ACC112 (cell line): ENCODE measurements around the gene LCLAT1.

ENCODE experiments used
- H2AFZ ChIP-seq: fragments of 200-600 bp; sonication (generic); one replicate; pipeline ENCODE4 v1.6.0; 2017; ENCODE audit warnings: antibody characterized with exemption, low read length; ENCODE audit not compliant: unreplicated experiment
- H3K27ac ChIP-seq: fragments of 200-600 bp; sonication (generic); 2 replicates; pipeline ENCODE4 v1.5.1; 2014; ENCODE audit warnings: low read depth, mild to moderate bottlenecking, antibody characterized with exemption, low read length, moderate library complexity
- H3K27me3 ChIP-seq: fragments of 200-600 bp; sonication (generic); 2 replicates; pipeline ENCODE4 v1.6.1; 2014; ENCODE audit warnings: mild to moderate bottlenecking, antibody characterized with exemption, low read length, moderate library complexity, mixed read lengths; ENCODE audit not compliant: insufficient read depth
- H3K36me3 ChIP-seq: fragments of 200-600 bp; sonication (generic); 2 replicates; pipeline ENCODE4 v1.6.1; 2016; ENCODE audit warnings: mild to moderate bottlenecking, antibody characterized with exemption, low read length, moderate library complexity, mixed read lengths; ENCODE audit not compliant: insufficient read depth
- H3K4me1 ChIP-seq: fragments of 200-600 bp; sonication (generic); one replicate; pipeline ENCODE4 v1.6.1; 2016; ENCODE audit warnings: low read length, mixed read lengths; ENCODE audit not compliant: insufficient read depth, unreplicated experiment, control insufficient read depth
- H3K4me3 ChIP-seq: fragments of 200-600 bp; sonication (generic); 2 replicates; pipeline ENCODE4 v1.5.1; 2014; ENCODE audit warnings: mild to moderate bottlenecking, low read depth, low read length
- H3K79me2 ChIP-seq: fragments of 200-600 bp; sonication (generic); one replicate; pipeline ENCODE4 v1.6.0; 2016; ENCODE audit warnings: low read length; ENCODE audit not compliant: control insufficient read depth, unreplicated experiment, insufficient read depth

LCLAT1 gene

DNA sequence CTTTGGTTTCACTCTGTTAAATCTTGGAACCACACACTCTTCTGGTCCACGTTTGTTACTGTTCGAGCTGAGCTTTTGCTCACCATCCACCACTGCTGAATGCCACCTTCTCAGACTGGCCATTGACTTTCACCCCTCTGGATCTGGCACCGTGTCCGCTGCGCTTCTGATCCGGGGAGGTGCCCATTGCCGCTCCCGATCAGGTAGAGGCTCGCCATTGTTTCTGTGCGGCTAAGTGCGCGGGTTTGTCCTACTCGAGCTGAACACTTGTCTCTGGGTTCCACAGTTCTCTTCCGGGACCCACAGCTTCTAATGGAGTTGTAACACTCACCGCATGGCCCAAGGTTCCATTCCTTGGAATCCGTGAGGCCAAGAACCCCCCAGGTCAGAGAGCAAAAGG, 72.8 kb downstream of the LCLAT1 start:
- no peak overlapping the region for H3K4me3 ChIP-seq
- H3K4me1 ChIP-seq: peaks cover 5% of the 10 kb centered on the region
- no peaks in the 10 kb centered on the region for H3K36me3 ChIP-seq
- no peak overlapping the region for H3K27ac ChIP-seq
- no peaks in the 10 kb centered on the region for H3K27me3 ChIP-seq
- no peak overlapping the region for H2AFZ ChIP-seq
- H3K79me2 ChIP-seq: peaks cover 5% of the 10 kb centered on the region

GRCh38 chr2:30522421-30522820, 75.4 kb downstream of the LCLAT1 start:
- Histone ChIP-seq H3K4me3 (no peak overlapping the region), H3K27ac (no peak overlapping the region), H3K4me1 (no peaks in the 10 kb centered on the region), H3K27me3 (no peaks in the 10 kb centered on the region), H3K36me3 (no peaks in the 10 kb centered on the region), H2AFZ (no peak overlapping the region), H3K79me2 (no peaks in the 10 kb centered on the region)

DNA sequence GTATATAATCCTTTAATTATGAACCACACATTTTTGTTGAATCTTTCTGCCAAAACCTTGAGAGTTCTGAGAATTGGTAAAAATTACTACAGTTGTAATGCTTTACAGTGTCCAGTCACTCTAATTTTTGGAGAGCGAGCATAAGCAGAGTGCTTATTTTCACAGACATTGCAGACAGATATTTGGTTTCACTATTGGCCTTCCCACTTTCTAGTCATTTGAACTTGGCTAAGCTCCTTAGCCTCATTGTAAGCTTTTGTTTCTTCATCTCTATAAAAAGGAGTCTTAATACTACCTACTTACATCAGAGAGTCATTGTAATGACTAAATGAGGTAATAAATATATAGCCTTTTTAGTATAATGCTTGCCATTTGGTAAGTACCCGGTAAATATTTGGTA, 80.4 kb downstream of the LCLAT1 start:
- Histone ChIP-seq H3K27ac (no peak overlapping the region), H3K27me3 (no peaks in the 10 kb centered on the region), H3K79me2 (no peaks in the 10 kb centered on the region), H3K4me3 (no peak overlapping the region), H3K36me3 (no peaks in the 10 kb centered on the region), H2AFZ (no peak overlapping the region), H3K4me1 (peaks cover 7% of the 10 kb centered on the region)

GRCh38 chr2:30527859-30528258, 80.8 kb downstream of the LCLAT1 start:
- Histone ChIP-seq H3K27ac (no peak overlapping the region), H3K4me3 (no peak overlapping the region), H3K4me1 (peaks cover 7% of the 10 kb centered on the region), H3K36me3 (no peaks in the 10 kb centered on the region; the same call in 1 of the 2 replicates), H2AFZ (no peak overlapping the region), H3K27me3 (no peaks in the 10 kb centered on the region), H3K79me2 (no peaks in the 10 kb centered on the region)

DNA sequence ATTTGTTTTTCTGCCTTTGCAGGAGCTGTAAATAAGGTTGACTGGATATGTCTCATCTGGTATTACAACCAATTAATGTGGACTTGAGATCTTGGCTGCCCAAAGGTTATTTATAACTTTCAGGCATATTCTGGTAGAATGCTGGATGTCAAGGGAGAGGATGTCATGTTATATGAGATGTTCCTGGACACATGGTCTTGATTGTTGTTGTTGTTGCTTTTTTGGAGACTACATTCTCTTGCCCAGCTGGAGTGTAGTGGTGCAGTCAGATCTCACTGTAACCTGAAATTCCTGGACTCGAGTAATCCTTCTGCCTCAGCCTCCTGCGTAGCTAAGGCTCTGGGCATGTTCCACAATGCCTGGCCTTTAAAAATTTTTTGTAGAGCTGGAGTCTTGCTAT, 83.3 kb downstream of the LCLAT1 start:
- Histone ChIP-seq H3K4me3 (no peak overlapping the region), H3K27me3 (no peaks in the 10 kb centered on the region), H3K4me1 (peaks cover 7% of the 10 kb centered on the region), H2AFZ (no peak overlapping the region), H3K79me2 (no peaks in the 10 kb centered on the region), H3K36me3 (peaks cover 15% of the 10 kb centered on the region), H3K27ac (no peak overlapping the region)

DNA sequence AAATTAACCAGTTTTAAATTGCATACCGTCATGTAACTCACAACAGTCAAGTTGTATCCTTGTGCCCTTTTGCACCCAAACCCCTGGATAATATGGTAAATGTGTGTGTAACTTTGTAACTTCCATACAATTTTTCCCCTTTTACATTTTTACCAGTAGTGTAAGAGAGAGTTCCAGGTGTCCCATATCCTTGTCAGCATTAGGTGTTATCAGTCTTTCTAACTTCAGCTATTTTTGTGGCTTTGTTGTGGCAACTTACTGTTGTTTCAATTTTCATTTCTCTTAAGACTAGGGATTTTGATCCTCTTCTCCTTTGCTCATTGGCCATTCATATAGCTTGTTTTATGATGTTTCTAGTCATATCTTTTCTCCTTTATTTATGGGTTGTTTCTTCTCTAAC, 94.6 kb downstream of the LCLAT1 start:
- no peaks in the 10 kb centered on the region for H3K36me3 ChIP-seq

GRCh38 chr2:30545875-30546274, 98.8 kb downstream of the LCLAT1 start:
- no peaks in the 10 kb centered on the region for H3K79me2 ChIP-seq

More for the DNA sequence above, 94.6 kb downstream of the LCLAT1 start:
- Histone ChIP-seq H3K79me2 (no peaks in the 10 kb centered on the region), H3K27me3 (no peaks in the 10 kb centered on the region), H2AFZ (no peak overlapping the region), H3K4me1 (no peaks in the 10 kb centered on the region), H3K27ac (no peak overlapping the region), H3K4me3 (no peak overlapping the region)

DNA sequence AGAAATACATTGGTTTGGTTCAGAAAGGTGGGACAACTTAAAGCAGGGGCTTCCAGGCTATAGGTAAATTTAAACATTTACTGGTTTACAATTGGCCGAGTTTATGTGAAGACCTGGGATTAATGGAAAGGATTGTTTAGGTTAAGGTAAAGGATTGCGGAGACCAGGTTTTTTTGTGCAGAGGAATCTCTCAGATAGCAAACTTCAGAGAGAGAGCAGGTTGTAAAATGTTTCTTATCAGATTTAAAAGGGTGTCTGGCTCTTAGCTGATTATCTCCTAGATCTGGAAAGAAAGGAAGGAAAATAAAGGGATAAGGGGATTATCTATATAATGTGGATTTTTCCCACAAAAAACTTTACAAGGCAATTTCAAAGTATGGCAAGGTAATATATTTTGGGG, 101.3 kb downstream of the LCLAT1 start:
- H3K4me1 ChIP-seq: no peaks in the 10 kb centered on the region

More at GRCh38 chr2:30545875-30546274, 98.8 kb downstream of the LCLAT1 start:
- Histone ChIP-seq H3K27me3 (no peaks in the 10 kb centered on the region), H2AFZ (no peak overlapping the region), H3K4me1 (no peaks in the 10 kb centered on the region), H3K4me3 (no peak overlapping the region), H3K27ac (no peak overlapping the region), H3K36me3 (no peaks in the 10 kb centered on the region)

GRCh38 chr2:30549096-30549495, 102.0 kb downstream of the LCLAT1 start:
- Histone ChIP-seq H3K4me1 (no peaks in the 10 kb centered on the region), H3K36me3 (no peaks in the 10 kb centered on the region), H3K4me3 (no peak overlapping the region), H3K27me3 (no peaks in the 10 kb centered on the region), H2AFZ (no peak overlapping the region), H3K27ac (no peak overlapping the region), H3K79me2 (no peaks in the 10 kb centered on the region)

More for the DNA sequence above, 101.3 kb downstream of the LCLAT1 start:
- Histone ChIP-seq H3K27ac (no peak overlapping the region), H3K4me3 (no peak overlapping the region), H2AFZ (no peak overlapping the region), H3K79me2 (no peaks in the 10 kb centered on the region), H3K27me3 (no peaks in the 10 kb centered on the region), H3K36me3 (no peaks in the 10 kb centered on the region)

- Histone ChIP-seq H3K79me2 (no peaks in the 10 kb centered on the region), H3K36me3 (no peaks in the 10 kb centered on the region), H3K4me3 (no peak overlapping the region), H2AFZ (no peak overlapping the region), H3K27me3 (no peaks in the 10 kb centered on the region), H3K4me1 (no peaks in the 10 kb centered on the region), H3K27ac (no peak overlapping the region)
Observed at GRCh38 chr2:30559544-30560275, 112.7 kb downstream of the LCLAT1 start.

DNA sequence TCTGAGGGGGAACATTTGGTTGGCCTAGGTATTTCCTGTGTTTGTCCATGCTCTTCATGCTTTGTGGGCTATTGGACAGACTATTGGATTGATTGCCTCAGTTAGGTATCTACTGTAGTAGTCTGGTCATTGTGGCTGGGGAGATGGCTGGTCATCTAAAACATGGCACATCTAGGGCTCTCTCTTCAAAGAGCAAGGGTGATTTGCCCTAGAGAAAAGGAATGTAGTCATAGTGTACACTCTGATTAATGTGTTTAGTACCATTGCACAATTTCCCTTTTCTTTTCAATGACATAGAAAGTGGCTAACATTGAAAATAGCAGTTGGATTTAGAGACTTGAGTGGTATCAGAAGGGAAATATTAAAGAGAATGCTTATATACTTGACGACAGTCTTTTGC, 114.3 kb downstream of the LCLAT1 start:
- no peak overlapping the region for H2AFZ ChIP-seq

More for the DNA sequence above, 114.3 kb downstream of the LCLAT1 start:
- Histone ChIP-seq H3K36me3 (no peaks in the 10 kb centered on the region), H3K4me1 (no peaks in the 10 kb centered on the region), H3K79me2 (no peaks in the 10 kb centered on the region), H3K27ac (no peak overlapping the region), H3K27me3 (no peaks in the 10 kb centered on the region), H3K4me3 (no peak overlapping the region)
